Mesothelial cell of epicardium (in vitro differentiated cells): ENCODE results near the gene RAB6A. TPM values are rescaled to one million over a fixed set of nuclear protein-coding genes. Genes with fewer than 3 reads are reported as not detected.
A peak's percentile ranks its signal among the peaks of the same experiment; 100 is the strongest.

Source experiments
- DNase-seq, 2 experiments: peaks; one replicate each; pipeline ENCODE4 v3.0.0; 2021; ENCODE audit warnings: low spot score in 2 of 2; ENCODE audit not compliant: unreplicated experiment in 2 of 2
- H3K27ac Mint-ChIP-seq: 2 replicates; pipeline ENCODE4 v1.8.0; 2021; ENCODE audit warnings: mixed read lengths
- H3K27me3 Mint-ChIP-seq: 2 replicates; pipeline ENCODE4 v1.8.0; 2021; ENCODE audit warnings: low read depth, mixed read lengths
- H3K36me3 Mint-ChIP-seq: 2 replicates; pipeline ENCODE4 v1.8.0; 2021; ENCODE audit warnings: mixed read lengths
- H3K4me1 Mint-ChIP-seq: 2 replicates; pipeline ENCODE4 v1.8.0; 2021; ENCODE audit warnings: mixed read lengths
- H3K4me3 Mint-ChIP-seq: 2 replicates; pipeline ENCODE4 v1.8.0; 2021; ENCODE audit warnings: mild to moderate bottlenecking, moderate library complexity, mixed read lengths
- H3K9me3 Mint-ChIP-seq: 2 replicates; pipeline ENCODE4 v1.8.0; 2021; ENCODE audit warnings: mixed read lengths
- CTCF ChIP-seq: fragments of 200-600 bp; sonication (generic); IDR thresholded peaks from one replicate; pipeline ENCODE4 v1.5.0; 2021; ENCODE audit warnings: antibody characterized with exemption; ENCODE audit not compliant: unreplicated experiment
- total RNA-seq: library from RNA; stranded (reverse); gene quantifications from 3 replicates; pipeline ENCODE4 v1.2.1, GENCODE V29; 2021

RAB6A gene
- total RNA-seq, 1 donor from 2014 or later = 66.3 TPM

GRCh38 chr11:73651661-73652045 is 109.2 kb downstream of the RAB6A start:
- Mint-ChIP-seq H3K27me3 (no peaks in the 10 kb centered on the region), H3K9me3 (no peaks in the 10 kb centered on the region), H3K4me3 (no peak overlapping the region), H3K4me1 (peaks cover 16% of the 10 kb centered on the region), H3K27ac (no peak overlapping the region), H3K36me3 (no peaks in the 10 kb centered on the region)
- TF ChIP-seq CTCF = no peak
- no peak for DNase-seq

GRCh38 chr11:73651252-73651651 is 109.6 kb downstream of the RAB6A start:
- no peak overlapping the region for H3K4me3 Mint-ChIP-seq
- H3K27ac Mint-ChIP-seq = no peak overlapping the region
- no peak for DNase-seq
- peaks cover 19% of the 10 kb centered on the region for H3K4me1 Mint-ChIP-seq
- no peaks in the 10 kb centered on the region for H3K36me3 Mint-ChIP-seq
- H3K9me3 Mint-ChIP-seq = no peaks in the 10 kb centered on the region
- no peaks in the 10 kb centered on the region for H3K27me3 Mint-ChIP-seq
- no peak for TF ChIP-seq CTCF

GRCh38 chr11:73650400-73650799 is 110.5 kb downstream of the RAB6A start:
- no peak for TF ChIP-seq CTCF
- DNase-seq = no peak
- Mint-ChIP-seq H3K27me3 (peaks cover 6% of the 10 kb centered on the region), H3K9me3 (no peaks in the 10 kb centered on the region), H3K27ac (no peak overlapping the region), H3K36me3 (no peaks in the 10 kb centered on the region), H3K4me3 (no peak overlapping the region), H3K4me1 (peaks cover 24% of the 10 kb centered on the region)

GRCh38 chr11:73649206-73649605 is 111.7 kb downstream of the RAB6A start:
- no peak overlapping the region for H3K4me3 Mint-ChIP-seq
- H3K27me3 Mint-ChIP-seq = peaks cover 11% of the 10 kb centered on the region

GRCh38 chr11:73648571-73649046 is 112.3 kb downstream of the RAB6A start:
- Mint-ChIP-seq H3K27me3 (peaks cover 11% of the 10 kb centered on the region), H3K4me3 (no peak overlapping the region), H3K9me3 (no peaks in the 10 kb centered on the region), H3K27ac (no peak overlapping the region), H3K36me3 (no peaks in the 10 kb centered on the region), H3K4me1 (peaks cover 29% of the 10 kb centered on the region)
- no peak for DNase-seq
- TF ChIP-seq CTCF = no peak

More at GRCh38 chr11:73649206-73649605, 111.7 kb downstream of the RAB6A start:
- Mint-ChIP-seq H3K4me1 (peaks cover 29% of the 10 kb centered on the region), H3K36me3 (no peaks in the 10 kb centered on the region), H3K9me3 (no peaks in the 10 kb centered on the region), H3K27ac (peak overlapping the region; percentile 68)
- DNase-seq = no peak
- no peak for TF ChIP-seq CTCF

GRCh38 chr11:73648121-73648520 is 112.8 kb downstream of the RAB6A start:
- H3K4me3 Mint-ChIP-seq = peak overlapping the region; percentile 56
- no peaks in the 10 kb centered on the region for H3K9me3 Mint-ChIP-seq
- DNase-seq = no peak
- peaks cover 11% of the 10 kb centered on the region for H3K27me3 Mint-ChIP-seq
- TF ChIP-seq CTCF = no peak
- no peak overlapping the region for H3K27ac Mint-ChIP-seq
- H3K4me1 Mint-ChIP-seq = peaks cover 29% of the 10 kb centered on the region
- no peaks in the 10 kb centered on the region for H3K36me3 Mint-ChIP-seq
